DND-41 (cell line): ENCODE measurements around the gene FN3KRP.

Experiments used
- ATAC-seq: fragments of 200-7000 bp; cut with Tn5 transposase; 3 replicates; pipeline ENCODE4 v1.9.1; 2021; ENCODE audit warnings: low read depth; ENCODE audit not compliant: insufficient read depth
- DNase-seq: peaks from one replicate; pipeline ENCODE4 v3.0.0-alpha.2; 2020
- H2AFZ ChIP-seq: 2 replicates; pipeline ENCODE4 v1.6.0; 2012; ENCODE audit warnings: low read depth, low read length
- H3K27ac ChIP-seq: 2 replicates; pipeline ENCODE4 v1.5.1; 2012; ENCODE audit warnings: low read length, inconsistent platforms
- H3K27me3 ChIP-seq: fragments of 200-600 bp; sonication (generic); 2 replicates; pipeline ENCODE4 v1.6.0; 2012; ENCODE audit warnings: low read length, mild to moderate bottlenecking, inconsistent platforms; ENCODE audit not compliant: insufficient read depth, poor library complexity
- H3K36me3 ChIP-seq: 2 replicates; pipeline ENCODE4 v1.5.1; 2012; ENCODE audit warnings: low read length, inconsistent platforms; ENCODE audit not compliant: insufficient read depth
- H3K4me1 ChIP-seq: 2 replicates; pipeline ENCODE4 v1.5.1; 2012; ENCODE audit warnings: mild to moderate bottlenecking, low read length; ENCODE audit not compliant: insufficient read depth
- H3K4me2 ChIP-seq: 2 replicates; pipeline ENCODE4 v1.6.0; 2012; ENCODE audit warnings: mild to moderate bottlenecking, moderate library complexity, low read length, inconsistent platforms; ENCODE audit not compliant: insufficient read depth
- H3K4me3 ChIP-seq, 2 experiments: fragments of 200-600 bp in 1 of 2; shearing (Covaris generic) in 1 of 2; 2 replicates each; pipeline ENCODE4 v1.5.1; 2012 to 2016; ENCODE audit warnings: inconsistent platforms in 2 of 2, low read length in 2 of 2, mild to moderate bottlenecking in 2 of 2, low read depth in 1 of 2, moderate library complexity in 1 of 2
- H3K79me2 ChIP-seq: 2 replicates; pipeline ENCODE4 v1.6.0; 2012; ENCODE audit warnings: low read length, inconsistent platforms; ENCODE audit not compliant: insufficient read depth
- H3K9ac ChIP-seq: 2 replicates; pipeline ENCODE4 v1.6.0; 2012; ENCODE audit warnings: low read depth, mild to moderate bottlenecking, inconsistent platforms, low read length, moderate library complexity
- H3K9me3 ChIP-seq: 2 replicates; pipeline ENCODE4 v1.5.1; 2012; ENCODE audit warnings: low read length, moderate library complexity, mild to moderate bottlenecking, inconsistent platforms; ENCODE audit not compliant: insufficient read depth, severe bottlenecking
- H4K20me1 ChIP-seq: 2 replicates; pipeline ENCODE4 v1.6.0; 2012; ENCODE audit warnings: low read length; ENCODE audit not compliant: insufficient read depth
- CTCF ChIP-seq: IDR thresholded peaks from 2 replicates; pipeline ENCODE4 v1.5.1; 2012; ENCODE audit warnings: borderline replicate concordance, low read length, moderate library complexity, mild to moderate bottlenecking; ENCODE audit not compliant: poor library complexity, severe bottlenecking; ENCODE audit errors: extremely low read depth
- EZH2 ChIP-seq: IDR thresholded peaks from 3 replicates; pipeline ENCODE4 v1.6.1; 2012; ENCODE audit warnings: borderline replicate concordance, low read depth, mild to moderate bottlenecking, moderate library complexity, low read length, inconsistent platforms; ENCODE audit not compliant: severe bottlenecking

FN3KRP gene

GRCh38 chr17:82703036-82703745 is 13.3 kb upstream of the FN3KRP start:
- H3K27ac ChIP-seq: no peak overlapping the region
- no peak overlapping the region for H2AFZ ChIP-seq
- DNase-seq: no peak
- H3K9ac ChIP-seq: no peak overlapping the region
- no peaks in the 10 kb centered on the region for H3K79me2 ChIP-seq
- no peak for ATAC-seq
- no peak overlapping the region for H3K4me3 ChIP-seq
- TF ChIP-seq EZH2 (no peak), CTCF (no peak)
- no peaks in the 10 kb centered on the region for H3K36me3 ChIP-seq
- no peak overlapping the region for H3K4me2 ChIP-seq
- H3K4me1 ChIP-seq: peaks cover 7% of the 10 kb centered on the region
- peaks cover 3% of the 10 kb centered on the region for H3K27me3 ChIP-seq
- H3K9me3 ChIP-seq: no peaks in the 10 kb centered on the region
- no peaks in the 10 kb centered on the region; the same call in 1 of the 2 replicates for H4K20me1 ChIP-seq

- TF ChIP-seq EZH2: no peak
- TF ChIP-seq CTCF: no peak
- peaks cover 3% of the 10 kb centered on the region for H3K4me1 ChIP-seq
- no peak overlapping the region for H2AFZ ChIP-seq
- H3K27me3 ChIP-seq: peaks cover 3% of the 10 kb centered on the region
- no peaks in the 10 kb centered on the region for H3K36me3 ChIP-seq
- no peak overlapping the region for H3K4me3 ChIP-seq
- H3K27ac ChIP-seq: no peak overlapping the region
- no peaks in the 10 kb centered on the region for H3K9me3 ChIP-seq
- no peak for ATAC-seq
- H3K79me2 ChIP-seq: no peaks in the 10 kb centered on the region
- no peak for DNase-seq
- H3K9ac ChIP-seq: no peak overlapping the region
- H4K20me1 ChIP-seq: no peaks in the 10 kb centered on the region; the same call in 1 of the 2 replicates
- no peak overlapping the region for H3K4me2 ChIP-seq
Observed at GRCh38 chr17:82703935-82704865, 12.3 kb upstream of the FN3KRP start.

GRCh38 chr17:82704886-82705285 is 11.6 kb upstream of the FN3KRP start:
- H3K4me3 ChIP-seq: no peak overlapping the region

More at GRCh38 chr17:82704886-82705285, 11.6 kb upstream of the FN3KRP start:
- TF ChIP-seq EZH2: no peak
- TF ChIP-seq CTCF: no peak
- DNase-seq (no peak), ATAC-seq (no peak)
- H3K9ac ChIP-seq: no peak overlapping the region
- no peak overlapping the region for H2AFZ ChIP-seq
- no peak overlapping the region for H3K4me2 ChIP-seq
- H3K9me3 ChIP-seq: no peaks in the 10 kb centered on the region
- no peaks in the 10 kb centered on the region for H3K79me2 ChIP-seq
- H3K4me1 ChIP-seq: no peaks in the 10 kb centered on the region
- no peak overlapping the region for H3K27ac ChIP-seq
- H4K20me1 ChIP-seq: no peaks in the 10 kb centered on the region
- no peaks in the 10 kb centered on the region for H3K36me3 ChIP-seq
- peaks cover 3% of the 10 kb centered on the region for H3K27me3 ChIP-seq
